HepG2 (cell line): ENCODE results near the gene PRR29. TPM values are rescaled to one million over a fixed set of nuclear protein-coding genes. Genes with fewer than 3 reads are reported as not detected.

Source experiments
- ATAC-seq: fragments of 200-7000 bp; cut with Tn5 transposase; 3 replicates; pipeline ENCODE4 v1.9.1; 2020; ENCODE audit warnings: mild to moderate bottlenecking, moderate library complexity
- BruUV-seq: library from RNA; stranded (reverse); fragments of 400-500 nt; replicated peaks from 2 replicates; lab custom pipeline; 2021; lab: Mats Ljungman, UMichigan
- CTCF ChIA-PET: fragments of 300-600 bp; formaldehyde crosslinking; extraction: SDS; loops from one replicate; lab custom pipeline; 2021; ENCODE audit warnings: low total read pairs, inconsistent platforms, low intra/inter-chr PET ratio; lab: Yijun Ruan, JAX
- POLR2A ChIA-PET: fragments of 350-600 bp; sonication (Branson Sonifier 250); formaldehyde crosslinking; loops from one replicate; lab custom pipeline; 2020; ENCODE audit warnings: antibody characterized with exemption, inconsistent platforms; lab: Yijun Ruan, JAX
- DNase-seq: peaks from one replicate; pipeline ENCODE4 v3.0.0-alpha.2; 2015; ENCODE audit warnings: low spot score
- FAIRE-seq: peaks from 3 replicates; lab custom pipeline; 2011; peaks lifted over from hg19 to GRCh38; lab: Jason Lieb, UNC
- H2AFZ ChIP-seq: one replicate; pipeline ENCODE4 v1.6.1; 2011; ENCODE audit warnings: low read length, inconsistent platforms
- H3K27ac ChIP-seq: fragments of 300-600 bp; 3 replicates; pipeline ENCODE4 v1.8.0; 2011; ENCODE audit warnings: mixed run types, mild to moderate bottlenecking, mixed read lengths, low read length, inconsistent platforms; ENCODE audit not compliant: insufficient read depth; ENCODE audit errors: extremely low read length
- H3K27me3 ChIP-seq, 2 experiments: fragments of 200-600 bp in 1 of 2; 2 replicates in 1 of 2; 3 replicates in 1 of 2; pipeline versions ENCODE4 v1.6.0 to v1.8.0; 2011; ENCODE audit warnings: low read length in 2 of 2, mild to moderate bottlenecking in 2 of 2, moderate library complexity in 2 of 2, inconsistent platforms in 1 of 2; ENCODE audit not compliant: insufficient read depth in 2 of 2, control insufficient read depth in 1 of 2
- H3K36me3 ChIP-seq, 2 experiments: fragments of 200-600 bp in 1 of 2; replicated peaks in 1 of 2; 2 replicates in 1 of 2; 3 replicates in 1 of 2; pipeline versions ENCODE4 v1.5.1 to v1.8.0; 2011; ENCODE audit warnings: low read length in 2 of 2, inconsistent platforms in 1 of 2; ENCODE audit not compliant: insufficient read depth in 2 of 2, control insufficient read depth in 1 of 2
- H3K4me1 ChIP-seq: 2 replicates; pipeline ENCODE4 v1.5.1; 2012; ENCODE audit warnings: low read length, inconsistent platforms; ENCODE audit not compliant: insufficient read depth
- H3K4me2 ChIP-seq: 2 replicates; pipeline ENCODE4 v1.6.0; 2011; ENCODE audit warnings: low read depth, low read length, inconsistent platforms
- H3K4me3 ChIP-seq, 3 experiments: fragments of 200-600 bp in 1 of 3; sonication (generic), shearing (Covaris generic) in 1 of 3; replicated peaks in 1 of 3; 2 replicates each; pipeline ENCODE4 v1.5.1; 2011 to 2016; ENCODE audit warnings: low read length in 3 of 3, inconsistent platforms in 2 of 3, low read depth in 2 of 3, mild to moderate bottlenecking in 2 of 3, control low read depth in 1 of 3, mixed read lengths in 1 of 3; ENCODE audit not compliant: insufficient read depth in 1 of 3
- H3K79me2 ChIP-seq: one replicate; pipeline ENCODE4 v1.6.1; 2011; ENCODE audit warnings: low read length, inconsistent platforms; ENCODE audit not compliant: insufficient read depth
- H3K9ac ChIP-seq: 2 replicates; pipeline ENCODE4 v1.6.0; 2011; ENCODE audit warnings: mild to moderate bottlenecking, low read depth, low read length, inconsistent platforms; ENCODE audit not compliant: insufficient read depth
- H3K9me3 ChIP-seq: 2 replicates; pipeline ENCODE4 v1.5.1; 2012; ENCODE audit warnings: mild to moderate bottlenecking, low read length
- H4K20me1 ChIP-seq: 2 replicates; pipeline ENCODE4 v1.6.0; 2011; ENCODE audit warnings: inconsistent platforms, mild to moderate bottlenecking, low read length, moderate library complexity; ENCODE audit not compliant: insufficient read depth
- DMTF1 ChIP-seq: sonication (generic); formaldehyde crosslinking; IDR thresholded peaks from 2 replicates; pipeline ENCODE4 v1.4.0; 2020; ENCODE audit warnings: mild to moderate bottlenecking, missing genetic modification reagents
- HES4 ChIP-seq: sonication (generic); formaldehyde crosslinking; IDR thresholded peaks from 2 replicates; pipeline ENCODE4 v1.9.0; 2021; ENCODE audit warnings: mild to moderate bottlenecking, missing genetic modification reagents, borderline replicate concordance
- HNRNPL ChIP-seq: fragments of 200-400 bp; formaldehyde crosslinking; IDR thresholded peaks from 2 replicates; pipeline ENCODE4 v1.6.1; 2017; ENCODE audit warnings: mild to moderate bottlenecking, low read depth, low read length
- POGK ChIP-seq: sonication (generic); formaldehyde crosslinking; conservative IDR thresholded peaks from 2 replicates; pipeline ENCODE4 v1.8.0; 2022; ENCODE audit warnings: mild to moderate bottlenecking, moderate library complexity, missing genetic modification reagents
- SRSF9 ChIP-seq: fragments of 200-400 bp; formaldehyde crosslinking; IDR thresholded peaks from 2 replicates; pipeline ENCODE4 v1.6.1; 2018; ENCODE audit warnings: borderline replicate concordance, mild to moderate bottlenecking, low read depth, low read length; ENCODE audit not compliant: insufficient read depth, poor library complexity, severe bottlenecking
- ZNF468 ChIP-seq: sonication (generic); formaldehyde crosslinking; IDR thresholded peaks from 2 replicates; pipeline ENCODE4 v1.8.0; 2022; ENCODE audit warnings: mild to moderate bottlenecking, moderate library complexity, missing genetic modification reagents
- WGBS: methylation state at CpG from one replicate; pipeline ENCODE4 v1.1.6; 2017; ENCODE audit warnings: low lambda C conversion rate; 5-methylcytosine and 5-hydroxymethylcytosine counted together
- in situ Hi-C: cut with HindIII; loops from 2 replicates; pipeline ENCODE4 v1.10.0; 2017; ENCODE audit warnings: low pct_unique_long_range_greater_than_20kb; ENCODE audit not compliant: extremely low pct_ligation_motif_present
- intact Hi-C: fragments of 100-400 bp; cut with micrococcal nuclease; formaldehyde crosslinking; loops from one replicate; pipeline ENCODE4 v1.10.0; 2022; ENCODE audit not compliant: unreplicated experiment
- polyA plus RNA-seq, 8 experiments: library from polyadenylated mRNA; depleted of rRNA in 3 of 8; stranded (reverse) in 7 of 8; unstranded in 1 of 8; fragments of >200 nt; fragmentation: Illumina TruSeq in 4 of 8; extraction: Trizol in 4 of 8; gene quantifications; 2 replicates each; pipeline versions ENCODE4 v1.2.1 to v1.2.3, GENCODE V29; 2011 to 2016; ENCODE audit warnings: low read depth in 4 of 8, missing spikeins in 1 of 8, mixed read lengths in 1 of 8; ENCODE audit not compliant: insufficient read depth in 1 of 8
- total RNA-seq, 5 experiments: library from RNA; depleted of rRNA; stranded (reverse); fragments of >200 nt; fragmentation: Illumina TruSeq; extraction: Trizol; gene quantifications; 2 replicates each; pipeline ENCODE4 v1.2.3, GENCODE V29; 2016; ENCODE audit warnings: low read depth in 1 of 5

Gene PRR29
- total and polyA plus RNA-seq, 2 of the 13 experiments (the other 11 are each of a cell fraction or from before 2014, with no cell fraction given) = 0.07 to 0.20 TPM

- WGBS = 6% methylated on average over 5 of the region's 9 CpGs
- CTCF ChIA-PET = no interaction called here
Measured at GRCh38 chr17:63960006-63960405, 38.1 kb upstream of the PRR29 start.

More at GRCh38 chr17:63960006-63960405, 38.1 kb upstream of the PRR29 start:
- no peaks in the 10 kb centered on the region for H3K79me2 ChIP-seq
- ATAC-seq (no peak), FAIRE-seq (no peak), DNase-seq (no peak)
- H3K4me2 ChIP-seq = no peak overlapping the region
- POLR2A ChIA-PET = no interaction called here
- BruUV-seq = no TSS peak
- H3K27ac ChIP-seq = no peak overlapping the region
- no peaks in the 10 kb centered on the region for H3K9me3 ChIP-seq
- no peaks in the 10 kb centered on the region for H3K36me3 ChIP-seq
- H3K4me3 ChIP-seq = no peak overlapping the region
- no peak overlapping the region for H3K9ac ChIP-seq
- H4K20me1 ChIP-seq = no peaks in the 10 kb centered on the region; the same call in 1 of the 2 replicates
- in situ Hi-C loops = no loop called here
- no peak overlapping the region for H2AFZ ChIP-seq
- TF ChIP-seq SRSF9 (no peak), POGK (CRISPR knock-in tag) (no peak), HNRNPL (0 out of 2 replicates have a peak, but pooled peaks have one; percentile 30), ZNF468 (no peak), DMTF1 (CRISPR knock-in tag) (no peak), HES4 (CRISPR knock-in tag) (no peak)
- intact Hi-C loops = no loop called here
- peaks cover 4 to 22% of the 10 kb centered on the region in 2 experiments; a peak in 2 of 5 replicates for H3K27me3 ChIP-seq
- H3K4me1 ChIP-seq = peaks cover 32% of the 10 kb centered on the region
